WTC11 (cell line): ENCODE measurements around the gene APH1B. TPM values are rescaled to one million over a fixed set of nuclear protein-coding genes. Genes with fewer than 3 reads are reported as not detected.

Source experiments
- ATAC-seq: fragments of 200-7000 bp; cut with Tn5 transposase; 2 replicates; pipeline ENCODE4 v1.10.0; 2021; ENCODE audit warnings: mild to moderate bottlenecking, moderate library complexity
- CTCF ChIA-PET: fragments of 300-600 bp; sonication (Branson Sonifier 250); formaldehyde crosslinking; loops from one replicate; lab custom pipeline; 2021; ENCODE audit warnings: antibody characterized with exemption; lab: Charles Lee
- POLR2A ChIA-PET: fragments of 350-600 bp; sonication (Branson Sonifier 250); formaldehyde crosslinking; loops from one replicate; lab custom pipeline; 2021; ENCODE audit warnings: antibody characterized with exemption; lab: Charles Lee
- DNase-seq: peaks from one replicate; pipeline ENCODE4 v3.0.0; 2021; ENCODE audit warnings: low spot score
- H3K27ac Mint-ChIP-seq: 2 replicates; pipeline ENCODE4 v1.8.0; 2021; ENCODE audit warnings: mixed read lengths
- H3K27me3 Mint-ChIP-seq: 2 replicates; pipeline ENCODE4 v1.8.0; 2021; ENCODE audit warnings: low read depth, mild to moderate bottlenecking, moderate library complexity, mixed read lengths
- H3K36me3 Mint-ChIP-seq: 2 replicates; pipeline ENCODE4 v1.8.0; 2021; ENCODE audit warnings: mixed read lengths
- H3K4me1 Mint-ChIP-seq: 2 replicates; pipeline ENCODE4 v1.8.0; 2022; ENCODE audit warnings: mixed read lengths
- H3K4me3 Mint-ChIP-seq: 2 replicates; pipeline ENCODE4 v1.8.0; 2021; ENCODE audit warnings: mild to moderate bottlenecking, moderate library complexity, mixed read lengths
- H3K9me3 Mint-ChIP-seq: 2 replicates; pipeline ENCODE4 v1.8.0; 2021; ENCODE audit warnings: mixed read lengths
- ATF3 ChIP-seq: sonication (generic); formaldehyde crosslinking; conservative IDR thresholded peaks from 2 replicates; pipeline ENCODE4 v1.8.1; 2022; ENCODE audit warnings: mild to moderate bottlenecking, missing genetic modification reagents
- E2F4 ChIP-seq: sonication (generic); formaldehyde crosslinking; IDR thresholded peaks from 2 replicates; pipeline ENCODE4 v1.8.1; 2022; ENCODE audit warnings: low read depth, mild to moderate bottlenecking, moderate library complexity, missing genetic modification reagents, borderline replicate concordance
- EMX1 ChIP-seq: fragments of 250-450 bp; sonication (Bioruptor Pico); IDR thresholded peaks from 2 replicates; pipeline ENCODE4 v1.8.0; 2021; ENCODE audit warnings: mild to moderate bottlenecking
- ESRRA ChIP-seq: sonication (generic); formaldehyde crosslinking; IDR thresholded peaks from 2 replicates; pipeline ENCODE4 v1.8.1; 2022; ENCODE audit warnings: mild to moderate bottlenecking, missing genetic modification reagents, borderline replicate concordance
- FOXJ3 ChIP-seq: sonication (generic); formaldehyde crosslinking; IDR thresholded peaks from 2 replicates; pipeline ENCODE4 v1.9.0; 2021; ENCODE audit warnings: missing genetic modification reagents, mild to moderate bottlenecking, borderline replicate concordance
- HMGA2 ChIP-seq: fragments of 250-450 bp; sonication (Bioruptor Pico); IDR thresholded peaks from 2 replicates; pipeline ENCODE4 v1.4.0; 2021; ENCODE audit warnings: mild to moderate bottlenecking, moderate library complexity
- JAZF1 ChIP-seq: fragments of 250-450 bp; sonication (Bioruptor Pico); IDR thresholded peaks from 2 replicates; pipeline ENCODE4 v1.9.0; 2021; ENCODE audit warnings: moderate library complexity, mild to moderate bottlenecking, inconsistent platforms
- JUN ChIP-seq: sonication (generic); formaldehyde crosslinking; IDR thresholded peaks from 2 replicates; pipeline ENCODE4 v1.8.0; 2023; ENCODE audit warnings: mild to moderate bottlenecking, missing genetic modification reagents
- MYBL2 ChIP-seq: sonication (generic); formaldehyde crosslinking; IDR thresholded peaks from 2 replicates; pipeline ENCODE4 v1.8.1; 2023; ENCODE audit warnings: mild to moderate bottlenecking, moderate library complexity, missing genetic modification reagents
- NFATC4 ChIP-seq: fragments of 250-450 bp; sonication (Bioruptor Pico); IDR thresholded peaks from 2 replicates; pipeline ENCODE4 v1.9.0; 2021; ENCODE audit warnings: mild to moderate bottlenecking
- NFE2L1 ChIP-seq: sonication (generic); formaldehyde crosslinking; IDR thresholded peaks from 2 replicates; pipeline ENCODE4 v1.8.1; 2023; ENCODE audit warnings: missing genetic modification reagents
- NR1H2 ChIP-seq: sonication (generic); formaldehyde crosslinking; IDR thresholded peaks from 2 replicates; pipeline ENCODE4 v1.9.0; 2021; ENCODE audit warnings: mild to moderate bottlenecking, moderate library complexity, missing genetic modification reagents
- PRRX2 ChIP-seq: fragments of 250-450 bp; sonication (Bioruptor Pico); IDR thresholded peaks from 2 replicates; pipeline ENCODE4 v1.8.0; 2021; ENCODE audit warnings: mild to moderate bottlenecking
- RORB ChIP-seq: fragments of 250-450 bp; sonication (Bioruptor Pico); IDR thresholded peaks from 2 replicates; pipeline ENCODE4 v1.9.0; 2021; ENCODE audit warnings: mild to moderate bottlenecking
- TEAD4 ChIP-seq: sonication (generic); formaldehyde crosslinking; IDR thresholded peaks from 2 replicates; pipeline ENCODE4 v1.8.0; 2022; ENCODE audit warnings: mild to moderate bottlenecking, missing genetic modification reagents
- ZNF121 ChIP-seq: sonication (generic); formaldehyde crosslinking; IDR thresholded peaks from 2 replicates; pipeline ENCODE4 v1.8.0; 2023; ENCODE audit warnings: missing genetic modification reagents
- ZNF317 ChIP-seq: sonication (generic); formaldehyde crosslinking; IDR thresholded peaks from 2 replicates; pipeline ENCODE4 v1.8.1; 2023; ENCODE audit warnings: low read depth, mild to moderate bottlenecking, moderate library complexity, missing genetic modification reagents, borderline replicate concordance
- ZNF532 ChIP-seq: fragments of 250-450 bp; sonication (Bioruptor Pico); IDR thresholded peaks from 2 replicates; pipeline ENCODE4 v1.9.0; 2021; ENCODE audit warnings: mild to moderate bottlenecking, borderline replicate concordance
- total RNA-seq: library from RNA; stranded (reverse); gene quantifications from 3 replicates; pipeline ENCODE4 v1.2.3, GENCODE V29; 2021
- TF ChIP-seq, protein P1 (sequence below): sonication (generic); formaldehyde crosslinking; IDR thresholded peaks from 2 replicates; pipeline ENCODE4 v1.8.1; 2022; ENCODE audit warnings: missing genetic modification reagents, borderline replicate concordance
- TF ChIP-seq, protein P2 (sequence below): sonication (generic); formaldehyde crosslinking; IDR thresholded peaks from 2 replicates; pipeline ENCODE4 v1.8.1; 2022; ENCODE audit warnings: mild to moderate bottlenecking, moderate library complexity, missing genetic modification reagents
- TF ChIP-seq, protein P3 (sequence below): sonication (generic); formaldehyde crosslinking; IDR thresholded peaks from 2 replicates; pipeline ENCODE4 v1.8.1; 2022; ENCODE audit warnings: low read depth, missing genetic modification reagents, borderline replicate concordance
- TF ChIP-seq, protein P4 (sequence below): fragments of 200-600 bp; IDR thresholded peaks from 2 replicates; pipeline ENCODE4 v1.8.0; 2022; ENCODE audit warnings: antibody characterized with exemption
- TF ChIP-seq, protein P5 (sequence below): fragments of 250-450 bp; sonication (Bioruptor Pico); conservative IDR thresholded peaks from 2 replicates; pipeline ENCODE4 v1.9.0; 2021; ENCODE audit warnings: mild to moderate bottlenecking

The APH1B gene
- total RNA-seq, 1 experiment from 2014 or later, result 25.0 TPM

- peaks cover 5% of the 10 kb centered on the region; the same call in 1 of the 2 replicates for H3K36me3 Mint-ChIP-seq
- ATAC-seq (no peak), DNase-seq (no peak)
- H3K27me3 Mint-ChIP-seq, result no peaks in the 10 kb centered on the region; the same call in 1 of the 2 replicates
- ChIA-PET POLR2A (no interaction called here), CTCF (no interaction called here)
- H3K4me3 Mint-ChIP-seq, result no peak overlapping the region
- TF ChIP-seq, protein P1, sequence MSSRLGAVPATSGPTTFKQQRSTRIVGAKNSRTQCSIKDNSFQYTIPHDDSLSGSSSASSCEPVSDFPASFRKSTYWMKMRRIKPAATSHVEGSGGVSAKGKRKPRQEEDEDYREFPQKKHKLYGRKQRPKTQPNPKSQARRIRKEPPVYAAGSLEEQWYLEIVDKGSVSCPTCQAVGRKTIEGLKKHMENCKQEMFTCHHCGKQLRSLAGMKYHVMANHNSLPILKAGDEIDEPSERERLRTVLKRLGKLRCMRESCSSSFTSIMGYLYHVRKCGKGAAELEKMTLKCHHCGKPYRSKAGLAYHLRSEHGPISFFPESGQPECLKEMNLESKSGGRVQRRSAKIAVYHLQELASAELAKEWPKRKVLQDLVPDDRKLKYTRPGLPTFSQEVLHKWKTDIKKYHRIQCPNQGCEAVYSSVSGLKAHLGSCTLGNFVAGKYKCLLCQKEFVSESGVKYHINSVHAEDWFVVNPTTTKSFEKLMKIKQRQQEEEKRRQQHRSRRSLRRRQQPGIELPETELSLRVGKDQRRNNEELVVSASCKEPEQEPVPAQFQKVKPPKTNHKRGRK, result no peak
- TF ChIP-seq NR1H2, result no peak
- TF ChIP-seq JUN, result no peak
- TF ChIP-seq, protein P2, sequence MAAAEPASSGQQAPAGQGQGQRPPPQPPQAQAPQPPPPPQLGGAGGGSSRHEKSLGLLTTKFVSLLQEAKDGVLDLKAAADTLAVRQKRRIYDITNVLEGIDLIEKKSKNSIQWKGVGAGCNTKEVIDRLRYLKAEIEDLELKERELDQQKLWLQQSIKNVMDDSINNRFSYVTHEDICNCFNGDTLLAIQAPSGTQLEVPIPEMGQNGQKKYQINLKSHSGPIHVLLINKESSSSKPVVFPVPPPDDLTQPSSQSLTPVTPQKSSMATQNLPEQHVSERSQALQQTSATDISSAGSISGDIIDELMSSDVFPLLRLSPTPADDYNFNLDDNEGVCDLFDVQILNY (CRISPR knock-in tag), result no peak
- no peak for TF ChIP-seq JAZF1 (CRISPR knock-in tag)
- no peaks in the 10 kb centered on the region for H3K4me1 Mint-ChIP-seq
- no peaks in the 10 kb centered on the region for H3K9me3 Mint-ChIP-seq
- H3K27ac Mint-ChIP-seq, result no peak overlapping the region
These were observed 6.9 kb downstream of the APH1B start for GRCh38 chr15:63284335-63284734.

GRCh38 chr15:63287109-63287508 is 9.7 kb downstream of the APH1B start:
- peaks cover 9% of the 10 kb centered on the region for H3K4me1 Mint-ChIP-seq
- ChIA-PET CTCF (interaction anchor here (2.4 kb wide), 1 partner anchor 109 kb away, joined by 5 read pairs; no protein-coding TSS in a partner anchor), POLR2A (no interaction called here)
- TF ChIP-seq ESRRA (CRISPR knock-in tag), result no peak
- TF ChIP-seq PRRX2, result no peak
- TF ChIP-seq ZNF317 (CRISPR knock-in tag), result no peak
- TF ChIP-seq NFATC4 (CRISPR knock-in tag), result no peak
- TF ChIP-seq, protein P3, sequence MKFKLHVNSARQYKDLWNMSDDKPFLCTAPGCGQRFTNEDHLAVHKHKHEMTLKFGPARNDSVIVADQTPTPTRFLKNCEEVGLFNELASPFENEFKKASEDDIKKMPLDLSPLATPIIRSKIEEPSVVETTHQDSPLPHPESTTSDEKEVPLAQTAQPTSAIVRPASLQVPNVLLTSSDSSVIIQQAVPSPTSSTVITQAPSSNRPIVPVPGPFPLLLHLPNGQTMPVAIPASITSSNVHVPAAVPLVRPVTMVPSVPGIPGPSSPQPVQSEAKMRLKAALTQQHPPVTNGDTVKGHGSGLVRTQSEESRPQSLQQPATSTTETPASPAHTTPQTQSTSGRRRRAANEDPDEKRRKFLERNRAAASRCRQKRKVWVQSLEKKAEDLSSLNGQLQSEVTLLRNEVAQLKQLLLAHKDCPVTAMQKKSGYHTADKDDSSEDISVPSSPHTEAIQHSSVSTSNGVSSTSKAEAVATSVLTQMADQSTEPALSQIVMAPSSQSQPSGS (CRISPR knock-in tag), result no peak
- no peak for TF ChIP-seq ATF3 (CRISPR knock-in tag)
- no peak for TF ChIP-seq NFE2L1 (CRISPR knock-in tag)
- no peak for TF ChIP-seq ZNF532 (CRISPR knock-in tag)
- no peak for TF ChIP-seq EMX1
- TF ChIP-seq, protein P4, sequence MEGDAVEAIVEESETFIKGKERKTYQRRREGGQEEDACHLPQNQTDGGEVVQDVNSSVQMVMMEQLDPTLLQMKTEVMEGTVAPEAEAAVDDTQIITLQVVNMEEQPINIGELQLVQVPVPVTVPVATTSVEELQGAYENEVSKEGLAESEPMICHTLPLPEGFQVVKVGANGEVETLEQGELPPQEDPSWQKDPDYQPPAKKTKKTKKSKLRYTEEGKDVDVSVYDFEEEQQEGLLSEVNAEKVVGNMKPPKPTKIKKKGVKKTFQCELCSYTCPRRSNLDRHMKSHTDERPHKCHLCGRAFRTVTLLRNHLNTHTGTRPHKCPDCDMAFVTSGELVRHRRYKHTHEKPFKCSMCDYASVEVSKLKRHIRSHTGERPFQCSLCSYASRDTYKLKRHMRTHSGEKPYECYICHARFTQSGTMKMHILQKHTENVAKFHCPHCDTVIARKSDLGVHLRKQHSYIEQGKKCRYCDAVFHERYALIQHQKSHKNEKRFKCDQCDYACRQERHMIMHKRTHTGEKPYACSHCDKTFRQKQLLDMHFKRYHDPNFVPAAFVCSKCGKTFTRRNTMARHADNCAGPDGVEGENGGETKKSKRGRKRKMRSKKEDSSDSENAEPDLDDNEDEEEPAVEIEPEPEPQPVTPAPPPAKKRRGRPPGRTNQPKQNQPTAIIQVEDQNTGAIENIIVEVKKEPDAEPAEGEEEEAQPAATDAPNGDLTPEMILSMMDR, result no peak
- no peak for TF ChIP-seq HMGA2 (CRISPR knock-in tag)
- no peak for TF ChIP-seq FOXJ3
- TF ChIP-seq ZNF121 (CRISPR knock-in tag), result no peak
- TF ChIP-seq E2F4, result no peak
- TF ChIP-seq, protein P5, sequence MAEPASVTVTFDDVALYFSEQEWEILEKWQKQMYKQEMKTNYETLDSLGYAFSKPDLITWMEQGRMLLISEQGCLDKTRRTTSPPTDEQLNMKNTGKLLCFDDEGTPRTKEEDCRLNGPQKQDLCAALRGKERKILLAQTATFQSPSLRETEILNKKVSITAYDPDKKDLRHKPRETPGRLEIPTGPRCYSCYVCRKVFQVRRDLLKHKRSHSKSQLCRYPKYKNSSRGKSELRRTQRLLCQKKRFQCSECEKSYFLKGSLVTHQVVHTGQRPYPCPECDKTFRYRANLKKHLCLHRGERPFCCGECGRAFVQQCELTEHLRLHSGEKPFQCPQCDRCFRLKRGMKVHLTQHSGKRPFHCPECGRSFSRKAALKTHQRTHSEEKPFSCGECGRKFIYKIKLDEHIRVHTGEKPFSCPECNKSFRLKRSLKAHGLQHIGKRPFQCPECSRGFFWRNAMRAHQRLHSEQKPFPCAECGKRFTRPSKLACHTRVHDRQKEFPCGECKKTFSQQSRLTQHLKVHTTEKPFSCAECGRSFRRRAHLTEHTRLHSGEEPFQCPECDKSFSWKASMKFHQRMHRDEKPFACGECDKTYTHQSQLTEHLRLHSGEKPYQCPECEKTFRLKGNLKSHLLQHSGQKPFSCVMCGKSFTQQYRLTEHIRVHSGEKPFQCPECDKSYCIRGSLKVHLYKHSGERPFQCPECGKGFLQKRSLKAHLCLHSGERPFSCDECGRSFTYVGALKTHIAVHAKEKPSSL, result no peak
- TF ChIP-seq RORB (CRISPR knock-in tag), result no peak
- no peak for TF ChIP-seq TEAD4
- no peak for TF ChIP-seq MYBL2 (CRISPR knock-in tag)
- peak overlapping the region; percentile 24; the same call in 1 of the 2 replicates for H3K27ac Mint-ChIP-seq
- no peaks in the 10 kb centered on the region; the same call in 1 of the 2 replicates for H3K36me3 Mint-ChIP-seq
- DNase-seq, result no peak
- H3K9me3 Mint-ChIP-seq, result no peaks in the 10 kb centered on the region
- no peak overlapping the region for H3K4me3 Mint-ChIP-seq
- no peaks in the 10 kb centered on the region for H3K27me3 Mint-ChIP-seq
- ATAC-seq, result no peak
